HL-60 (cell line): ENCODE data around the gene PITPNM3.

Source experiments
- GABPA ChIP-seq: IDR thresholded peaks from 2 replicates; pipeline ENCODE4 v1.6.1; 2012; ENCODE audit warnings: low read depth
- POLR2AphosphoS5 ChIP-seq: IDR thresholded peaks from 2 replicates; pipeline ENCODE4 v1.6.1; 2012; ENCODE audit warnings: low read depth
- SPI1 ChIP-seq: IDR thresholded peaks from 2 replicates; pipeline ENCODE4 v1.6.1; 2012; ENCODE audit warnings: low read depth, mild to moderate bottlenecking, borderline replicate concordance
- TF ChIP-seq, protein P1 (sequence below): IDR thresholded peaks from one replicate; pipeline ENCODE4 v1.5.1; 2011; ENCODE audit warnings: low read length, control low read depth, inconsistent platforms; ENCODE audit not compliant: insufficient read depth
- TF ChIP-seq, protein P2 (sequence below): IDR thresholded peaks from 2 replicates; pipeline ENCODE4 v1.6.1; 2012; ENCODE audit warnings: low read depth; ENCODE audit not compliant: insufficient replicate concordance

DNA sequence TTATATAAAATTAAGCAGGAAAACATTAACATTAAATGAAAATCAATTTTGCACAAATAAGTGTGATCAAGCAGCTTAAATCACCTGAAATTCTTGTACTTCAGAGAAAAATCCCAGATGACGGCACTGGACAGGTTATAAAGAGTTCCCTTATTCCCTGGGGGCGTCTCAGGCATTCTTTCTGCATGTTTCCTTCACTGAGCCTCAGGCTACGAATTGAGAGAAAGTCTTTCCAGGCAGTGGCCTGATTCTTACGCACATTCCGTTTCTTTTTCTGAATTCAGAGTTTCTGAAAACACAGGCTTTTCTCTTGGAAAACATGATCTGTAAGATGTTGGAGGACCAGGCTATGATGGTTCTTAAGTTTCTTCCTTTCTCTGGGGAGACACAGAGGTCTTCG, 22.1 kb upstream of the PITPNM3 start:
- TF ChIP-seq, protein P1, sequence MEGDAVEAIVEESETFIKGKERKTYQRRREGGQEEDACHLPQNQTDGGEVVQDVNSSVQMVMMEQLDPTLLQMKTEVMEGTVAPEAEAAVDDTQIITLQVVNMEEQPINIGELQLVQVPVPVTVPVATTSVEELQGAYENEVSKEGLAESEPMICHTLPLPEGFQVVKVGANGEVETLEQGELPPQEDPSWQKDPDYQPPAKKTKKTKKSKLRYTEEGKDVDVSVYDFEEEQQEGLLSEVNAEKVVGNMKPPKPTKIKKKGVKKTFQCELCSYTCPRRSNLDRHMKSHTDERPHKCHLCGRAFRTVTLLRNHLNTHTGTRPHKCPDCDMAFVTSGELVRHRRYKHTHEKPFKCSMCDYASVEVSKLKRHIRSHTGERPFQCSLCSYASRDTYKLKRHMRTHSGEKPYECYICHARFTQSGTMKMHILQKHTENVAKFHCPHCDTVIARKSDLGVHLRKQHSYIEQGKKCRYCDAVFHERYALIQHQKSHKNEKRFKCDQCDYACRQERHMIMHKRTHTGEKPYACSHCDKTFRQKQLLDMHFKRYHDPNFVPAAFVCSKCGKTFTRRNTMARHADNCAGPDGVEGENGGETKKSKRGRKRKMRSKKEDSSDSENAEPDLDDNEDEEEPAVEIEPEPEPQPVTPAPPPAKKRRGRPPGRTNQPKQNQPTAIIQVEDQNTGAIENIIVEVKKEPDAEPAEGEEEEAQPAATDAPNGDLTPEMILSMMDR, result no peak
- TF ChIP-seq GABPA (no peak), SPI1 (no peak), POLR2AphosphoS5 (no peak)
- TF ChIP-seq, protein P2, sequence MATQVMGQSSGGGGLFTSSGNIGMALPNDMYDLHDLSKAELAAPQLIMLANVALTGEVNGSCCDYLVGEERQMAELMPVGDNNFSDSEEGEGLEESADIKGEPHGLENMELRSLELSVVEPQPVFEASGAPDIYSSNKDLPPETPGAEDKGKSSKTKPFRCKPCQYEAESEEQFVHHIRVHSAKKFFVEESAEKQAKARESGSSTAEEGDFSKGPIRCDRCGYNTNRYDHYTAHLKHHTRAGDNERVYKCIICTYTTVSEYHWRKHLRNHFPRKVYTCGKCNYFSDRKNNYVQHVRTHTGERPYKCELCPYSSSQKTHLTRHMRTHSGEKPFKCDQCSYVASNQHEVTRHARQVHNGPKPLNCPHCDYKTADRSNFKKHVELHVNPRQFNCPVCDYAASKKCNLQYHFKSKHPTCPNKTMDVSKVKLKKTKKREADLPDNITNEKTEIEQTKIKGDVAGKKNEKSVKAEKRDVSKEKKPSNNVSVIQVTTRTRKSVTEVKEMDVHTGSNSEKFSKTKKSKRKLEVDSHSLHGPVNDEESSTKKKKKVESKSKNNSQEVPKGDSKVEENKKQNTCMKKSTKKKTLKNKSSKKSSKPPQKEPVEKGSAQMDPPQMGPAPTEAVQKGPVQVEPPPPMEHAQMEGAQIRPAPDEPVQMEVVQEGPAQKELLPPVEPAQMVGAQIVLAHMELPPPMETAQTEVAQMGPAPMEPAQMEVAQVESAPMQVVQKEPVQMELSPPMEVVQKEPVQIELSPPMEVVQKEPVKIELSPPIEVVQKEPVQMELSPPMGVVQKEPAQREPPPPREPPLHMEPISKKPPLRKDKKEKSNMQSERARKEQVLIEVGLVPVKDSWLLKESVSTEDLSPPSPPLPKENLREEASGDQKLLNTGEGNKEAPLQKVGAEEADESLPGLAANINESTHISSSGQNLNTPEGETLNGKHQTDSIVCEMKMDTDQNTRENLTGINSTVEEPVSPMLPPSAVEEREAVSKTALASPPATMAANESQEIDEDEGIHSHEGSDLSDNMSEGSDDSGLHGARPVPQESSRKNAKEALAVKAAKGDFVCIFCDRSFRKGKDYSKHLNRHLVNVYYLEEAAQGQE, result no peak
